MM.1S (cell line): Measurements from ENCODE around the gene TENT4A.

Experiments used
- DNase-seq: peaks from one replicate; pipeline ENCODE4 v3.0.0-alpha.2; 2015
- H2AFZ ChIP-seq: fragments of 300-600 bp; sonication (generic); 2 replicates; pipeline ENCODE4 v1.6.0; 2016; ENCODE audit warnings: antibody characterized with exemption, low read length
- H3F3A ChIP-seq: fragments of 300-600 bp; sonication (generic); 2 replicates; pipeline ENCODE4 v1.6.1; 2016; ENCODE audit warnings: mild to moderate bottlenecking, antibody characterized with exemption, low read length, moderate library complexity, mixed read lengths; ENCODE audit not compliant: insufficient read depth
- H3K27ac ChIP-seq: fragments of 300-600 bp; sonication (generic); 2 replicates; pipeline ENCODE4 v1.5.1; 2016; ENCODE audit warnings: mild to moderate bottlenecking, low read length
- H3K27me3 ChIP-seq: fragments of 300-600 bp; sonication (generic); replicated peaks from 2 replicates; pipeline ENCODE4 v1.6.0; 2016; ENCODE audit warnings: low read length; ENCODE audit not compliant: insufficient read depth
- H3K36me3 ChIP-seq: fragments of 300-600 bp; sonication (generic); replicated peaks from 2 replicates; pipeline ENCODE4 v1.6.1; 2016; ENCODE audit warnings: mild to moderate bottlenecking, low read length, mixed read lengths; ENCODE audit not compliant: insufficient read depth
- H3K4me1 ChIP-seq: fragments of 300-600 bp; sonication (generic); 2 replicates; pipeline ENCODE4 v1.6.1; 2016; ENCODE audit warnings: low read length, mixed read lengths
- H3K4me2 ChIP-seq: fragments of 300-600 bp; sonication (generic); 2 replicates; pipeline ENCODE4 v1.6.0; 2016; ENCODE audit warnings: low read depth, low read length
- H3K4me3 ChIP-seq: fragments of 300-600 bp; sonication (generic); 2 replicates; pipeline ENCODE4 v1.5.1; 2016; ENCODE audit warnings: low read length, mixed read lengths
- H3K79me2 ChIP-seq: fragments of 300-600 bp; sonication (generic); 2 replicates; pipeline ENCODE4 v1.6.1; 2016; ENCODE audit warnings: mixed run types, low read length, mixed read lengths
- H3K9ac ChIP-seq: fragments of 300-600 bp; sonication (generic); 2 replicates; pipeline ENCODE4 v1.6.1; 2016; ENCODE audit warnings: low read length, mixed read lengths
- H3K9me2 ChIP-seq: fragments of 300-600 bp; sonication (generic); replicated peaks from 2 replicates; pipeline ENCODE4 v1.6.1; 2016; ENCODE audit warnings: mild to moderate bottlenecking, low read length, mixed read lengths; ENCODE audit not compliant: insufficient read depth
- H3K9me3 ChIP-seq: fragments of 300-600 bp; sonication (generic); replicated peaks from 2 replicates; pipeline ENCODE4 v1.6.1; 2016; ENCODE audit warnings: mild to moderate bottlenecking, low read length, mixed read lengths; ENCODE audit not compliant: insufficient read depth
- H4K20me1 ChIP-seq: fragments of 300-600 bp; sonication (generic); 2 replicates; pipeline ENCODE4 v1.6.1; 2016; ENCODE audit warnings: mild to moderate bottlenecking, low read length, moderate library complexity, mixed read lengths; ENCODE audit not compliant: insufficient read depth
- EZH2 ChIP-seq: fragments of 300-600 bp; sonication (generic); optimal IDR thresholded peaks from 2 replicates; pipeline ENCODE3; 2017; ENCODE audit warnings: low read depth, mild to moderate bottlenecking, antibody characterized with exemption, low read length, mixed read lengths
- EZH2phosphoT487 ChIP-seq: fragments of 300-600 bp; sonication (generic); IDR thresholded peaks from 2 replicates; pipeline ENCODE4 v1.6.1; 2018; ENCODE audit warnings: antibody characterized with exemption, low read length
- TF ChIP-seq, protein P1 (sequence below): fragments of 300-600 bp; sonication (generic); IDR thresholded peaks from 2 replicates; pipeline ENCODE4 v1.5.1; 2016; ENCODE audit warnings: antibody characterized with exemption, low read length, mixed read lengths

TENT4A gene

DNA sequence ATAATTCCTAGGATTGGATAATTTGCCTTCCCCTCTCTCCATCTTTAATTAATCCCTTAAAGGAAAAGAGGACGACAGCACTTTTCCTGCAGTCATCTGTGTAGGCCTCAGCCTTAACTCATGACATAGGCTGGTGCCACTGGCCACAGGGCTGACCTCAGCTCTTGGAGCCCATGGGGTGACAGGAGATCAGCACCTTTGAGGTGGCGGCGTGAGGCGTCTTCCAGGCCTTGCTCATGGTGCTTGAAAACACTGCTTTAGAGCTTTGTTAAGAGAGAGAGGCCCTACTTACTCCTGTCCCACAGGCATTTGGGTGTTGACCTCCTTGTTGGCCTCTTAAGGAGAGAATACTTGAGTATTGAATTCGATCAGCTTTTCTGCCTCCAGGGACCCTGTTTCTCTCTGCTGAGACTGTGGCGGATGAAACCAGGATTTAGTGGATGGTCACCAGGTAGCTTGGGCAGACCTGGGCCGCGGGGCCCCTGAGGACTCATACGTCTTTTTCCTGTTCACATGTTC lies 23.4 kb downstream of the TENT4A start:
- no peak for TF ChIP-seq EZH2
- TF ChIP-seq, protein P1, sequence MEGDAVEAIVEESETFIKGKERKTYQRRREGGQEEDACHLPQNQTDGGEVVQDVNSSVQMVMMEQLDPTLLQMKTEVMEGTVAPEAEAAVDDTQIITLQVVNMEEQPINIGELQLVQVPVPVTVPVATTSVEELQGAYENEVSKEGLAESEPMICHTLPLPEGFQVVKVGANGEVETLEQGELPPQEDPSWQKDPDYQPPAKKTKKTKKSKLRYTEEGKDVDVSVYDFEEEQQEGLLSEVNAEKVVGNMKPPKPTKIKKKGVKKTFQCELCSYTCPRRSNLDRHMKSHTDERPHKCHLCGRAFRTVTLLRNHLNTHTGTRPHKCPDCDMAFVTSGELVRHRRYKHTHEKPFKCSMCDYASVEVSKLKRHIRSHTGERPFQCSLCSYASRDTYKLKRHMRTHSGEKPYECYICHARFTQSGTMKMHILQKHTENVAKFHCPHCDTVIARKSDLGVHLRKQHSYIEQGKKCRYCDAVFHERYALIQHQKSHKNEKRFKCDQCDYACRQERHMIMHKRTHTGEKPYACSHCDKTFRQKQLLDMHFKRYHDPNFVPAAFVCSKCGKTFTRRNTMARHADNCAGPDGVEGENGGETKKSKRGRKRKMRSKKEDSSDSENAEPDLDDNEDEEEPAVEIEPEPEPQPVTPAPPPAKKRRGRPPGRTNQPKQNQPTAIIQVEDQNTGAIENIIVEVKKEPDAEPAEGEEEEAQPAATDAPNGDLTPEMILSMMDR = no peak
- TF ChIP-seq EZH2phosphoT487 = no peak
- Histone ChIP-seq H3F3A (0 out of 2 replicates have a peak, but pooled peaks cover 5% of the 10 kb centered on the region), H3K4me1 (peaks cover 32% of the 10 kb centered on the region), H2AFZ (no peak overlapping the region), H3K9me2 (no peaks in the 10 kb centered on the region), H3K4me2 (peak overlapping the region; percentile 46; the same call in 1 of the 2 replicates), H3K9ac (peak overlapping the region; percentile 32; the same call in 1 of the 2 replicates), H3K4me3 (no peak overlapping the region), H3K36me3 (no peaks in the 10 kb centered on the region), H3K79me2 (peaks cover 100% of the 10 kb centered on the region), H3K27ac (peak overlapping the region; percentile 86), H4K20me1 (no peaks in the 10 kb centered on the region), H3K27me3 (no peaks in the 10 kb centered on the region), H3K9me3 (no peaks in the 10 kb centered on the region)
- DNase-seq = no peak

GRCh38 chr5:6737043-6737941 lies 24.1 kb downstream of the TENT4A start:
- no peaks in the 10 kb centered on the region for H4K20me1 ChIP-seq
- TF ChIP-seq EZH2phosphoT487 (no peak), EZH2 (no peak)
- TF ChIP-seq, protein P1 = no peak
- no peaks in the 10 kb centered on the region for H3K36me3 ChIP-seq
- H3K79me2 ChIP-seq = peaks cover 100% of the 10 kb centered on the region
- 0 out of 2 replicates have a peak, but pooled peaks cover 5% of the 10 kb centered on the region for H3F3A ChIP-seq
- peak overlapping the region; percentile 32; the same call in 1 of the 2 replicates for H3K9ac ChIP-seq
- H3K4me2 ChIP-seq = peak overlapping the region; percentile 46; the same call in 1 of the 2 replicates
- H3K9me2 ChIP-seq = no peaks in the 10 kb centered on the region
- peaks cover 27% of the 10 kb centered on the region for H3K4me1 ChIP-seq
- peak; percentile 31 for DNase-seq
- no peak overlapping the region for H2AFZ ChIP-seq
- peak overlapping the region; percentile 86 for H3K27ac ChIP-seq
- H3K27me3 ChIP-seq = no peaks in the 10 kb centered on the region
- H3K9me3 ChIP-seq = no peaks in the 10 kb centered on the region
- H3K4me3 ChIP-seq = no peak overlapping the region

GRCh38 chr5:6739603-6740002 lies 26.4 kb downstream of the TENT4A start:
- Histone ChIP-seq H2AFZ (no peak overlapping the region), H3K79me2 (peaks cover 86% of the 10 kb centered on the region), H3K9me3 (no peaks in the 10 kb centered on the region), H3F3A (0 out of 2 replicates have a peak, but pooled peaks cover 5% of the 10 kb centered on the region), H3K4me1 (peaks cover 26% of the 10 kb centered on the region), H3K27me3 (no peaks in the 10 kb centered on the region), H3K9ac (no peak overlapping the region), H3K4me3 (no peak overlapping the region), H3K9me2 (no peaks in the 10 kb centered on the region), H3K36me3 (no peaks in the 10 kb centered on the region), H3K4me2 (no peak overlapping the region), H4K20me1 (no peaks in the 10 kb centered on the region), H3K27ac (no peak overlapping the region)
- DNase-seq = no peak
- TF ChIP-seq EZH2 (no peak), EZH2phosphoT487 (no peak)
- TF ChIP-seq, protein P1 = no peak
